Activated CD4-positive, CD25-positive, alpha-beta regulatory T cell (primary cell): ENCODE results near the gene VPS37C.

Experiments used
- DNase-seq, 4 experiments: peaks; one replicate each; lab custom pipeline; 2025; lab: John Stamatoyannopoulos, UW

Gene VPS37C

GRCh38 chr11:61154528-61154927, 6.7 kb downstream of the VPS37C start:
- DNase-seq, result no peak

- DNase-seq, result no peak
Observed at GRCh38 chr11:61153593-61154095, 7.6 kb downstream of the VPS37C start.

GRCh38 chr11:61152816-61153592, 8.2 kb downstream of the VPS37C start:
- DNase-seq, result no peak

- no peak for DNase-seq
Observed at GRCh38 chr11:61151545-61152252, 9.5 kb downstream of the VPS37C start.

- no peak for DNase-seq
Observed at GRCh38 chr11:61150706-61151544, 10.3 kb downstream of the VPS37C start.

GRCh38 chr11:61149624-61150615, 11.3 kb downstream of the VPS37C start:
- DNase-seq, result no peak

- no peak for DNase-seq
Observed at GRCh38 chr11:61147791-61148620, 13.2 kb downstream of the VPS37C start.

- no peak for DNase-seq
Observed at GRCh38 chr11:61147271-61147670, 14.0 kb downstream of the VPS37C start.

GRCh38 chr11:61146416-61146815, 14.8 kb downstream of the VPS37C start:
- no peak for DNase-seq

GRCh38 chr11:61145228-61146005, 15.8 kb downstream of the VPS37C start:
- DNase-seq, result no peak

GRCh38 chr11:61144511-61145179, 16.6 kb downstream of the VPS37C start:
- no peak for DNase-seq

GRCh38 chr11:61142424-61142823, 18.8 kb downstream of the VPS37C start:
- no peak for DNase-seq

- DNase-seq, result no peak
Observed at GRCh38 chr11:61141601-61142028, 19.6 kb downstream of the VPS37C start.

- no peak for DNase-seq
Observed at GRCh38 chr11:61140416-61140815, 20.8 kb downstream of the VPS37C start.

- no peak for DNase-seq
Observed at GRCh38 chr11:61139387-61139786, 21.8 kb downstream of the VPS37C start.

- no peak for DNase-seq
Observed at GRCh38 chr11:61138935-61139334, 22.3 kb downstream of the VPS37C start.

GRCh38 chr11:61134801-61135257, 26.4 kb downstream of the VPS37C start:
- DNase-seq, result no peak

- DNase-seq, result no peak
Observed at GRCh38 chr11:61133956-61134662, 27.1 kb downstream of the VPS37C start.
